ENCODE results near the gene SF3B6. TPM values are rescaled to one million over a fixed set of nuclear protein-coding genes. Genes with fewer than 3 reads are reported as not detected.

The SF3B6 gene
- total RNA-seq, 2 donors from 2014 or later, result 21.4 to 42.8 TPM

- DNase-seq, result no peak
- peaks cover 0 to 14% of the 10 kb centered on the region in 2 donors for H3K36me3 ChIP-seq (replicated peaks in 1 of 2; ENCODE audit: insufficient read depth in 1 of 2, low read depth in 2 of 2)
- H3K9me3 ChIP-seq, result no peaks in the 10 kb centered on the region
- no peak for ATAC-seq
- TF ChIP-seq CTCF (IDR thresholded peaks at IDR 0.05) (no peak), POLR2A (IDR thresholded peaks at IDR 0.05) (no peak)
- 71 to 75% methylated on average over 2 of the region's 2 CpGs for WGBS, 2 donors
- no peaks in the 10 kb centered on the region for H3K27me3 ChIP-seq
- intact Hi-C loops (cut with DNase I), result loop anchor here (10.0 kb wide), 1 partner anchor 111 kb away; no protein-coding TSS in a partner anchor
- no peak overlapping the region for H3K27ac ChIP-seq
- no peak overlapping the region for H3K4me3 ChIP-seq
- no peaks in the 10 kb centered on the region for H3K4me1 ChIP-seq
Observed at GRCh38 chr2:24065341-24065740, 10.8 kb downstream of the SF3B6 start.

GRCh38 chr2:24058564-24059271 lies 17.4 kb downstream of the SF3B6 start:
- Histone ChIP-seq H3K9me3 (no peaks in the 10 kb centered on the region), H3K4me3 (no peak overlapping the region), H3K36me3 (replicated peaks in 1 of 2; ENCODE audit: insufficient read depth in 1 of 2, low read depth in 2 of 2) (no peaks in the 10 kb centered on the region), H3K27me3 (no peaks in the 10 kb centered on the region), H3K4me1 (no peaks in the 10 kb centered on the region), H3K27ac (no peak overlapping the region)
- WGBS, 2 donors, result 59 to 71% methylated on average over 4 of the region's 4 CpGs
- no peak for DNase-seq
- TF ChIP-seq POLR2A (IDR thresholded peaks at IDR 0.05) (no peak), CTCF (IDR thresholded peaks at IDR 0.05) (no peak)
- no peak for ATAC-seq
- intact Hi-C loops (cut with DNase I), result no loop called here

GRCh38 chr2:24055750-24056149 lies 20.4 kb downstream of the SF3B6 start:
- no peak for TF ChIP-seq POLR2A (IDR thresholded peaks at IDR 0.05)
- no peak for TF ChIP-seq CTCF (IDR thresholded peaks at IDR 0.05)
- intact Hi-C loops (cut with DNase I), result no loop called here
- Histone ChIP-seq H3K27ac (no peak overlapping the region), H3K9me3 (no peaks in the 10 kb centered on the region), H3K4me3 (no peak overlapping the region), H3K4me1 (peaks cover 6% of the 10 kb centered on the region), H3K27me3 (no peaks in the 10 kb centered on the region), H3K36me3 (replicated peaks in 1 of 2; ENCODE audit: insufficient read depth in 1 of 2, low read depth in 2 of 2) (no peaks in the 10 kb centered on the region)
- ATAC-seq (no peak), DNase-seq (no peak)
- 83 to 92% methylated on average over 6 of the region's 6 CpGs for WGBS, 2 donors

DNA sequence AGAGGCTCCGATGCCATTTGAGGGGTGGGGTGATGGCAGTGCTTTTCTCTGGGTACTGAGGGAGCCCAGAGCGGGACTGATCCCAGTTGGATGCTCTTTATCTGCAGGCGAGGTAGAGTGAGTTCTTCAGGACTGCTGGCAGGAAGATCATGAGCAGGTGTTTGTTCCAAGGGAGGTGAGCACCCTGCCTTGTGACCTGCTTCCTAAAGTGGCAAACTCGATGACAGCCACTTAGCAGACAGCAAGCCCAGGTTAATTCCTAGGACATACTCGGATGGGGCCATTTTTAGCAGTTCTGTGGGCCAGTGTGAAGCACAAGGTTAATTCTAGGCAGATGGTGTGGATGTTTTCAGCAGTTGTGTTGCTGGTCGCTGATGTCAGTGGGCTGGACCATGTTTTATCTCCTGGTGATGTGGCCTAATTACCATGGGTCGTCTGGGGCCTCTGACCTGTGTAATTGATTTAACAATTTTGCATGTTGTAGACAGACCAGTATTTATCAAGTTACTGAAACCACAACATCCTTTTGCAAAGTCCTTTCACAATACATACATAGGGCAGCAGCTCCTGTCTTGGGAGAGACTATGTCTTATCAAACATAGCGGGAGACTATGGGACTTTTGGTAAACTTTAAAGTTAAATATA lies 21.6 kb downstream of the SF3B6 start:
- Histone ChIP-seq H3K4me1 (peaks cover 13% of the 10 kb centered on the region), H3K4me3 (no peak overlapping the region), H3K27me3 (no peaks in the 10 kb centered on the region), H3K27ac (no peak overlapping the region), H3K9me3 (no peaks in the 10 kb centered on the region), H3K36me3 (replicated peaks in 1 of 2; ENCODE audit: insufficient read depth in 1 of 2, low read depth in 2 of 2) (no peaks in the 10 kb centered on the region)
- no peak for ATAC-seq
- no peak for DNase-seq
- 65 to 66% methylated on average over 7 to 8 of the region's 8 CpGs for WGBS, 2 donors
- TF ChIP-seq POLR2A (IDR thresholded peaks at IDR 0.05) (no peak), CTCF (IDR thresholded peaks at IDR 0.05) (no peak)
- intact Hi-C loops (cut with DNase I), result no loop called here
